GM12878 (cell line): ENCODE data around the gene HSFX4. TPM values are rescaled to one million over a fixed set of nuclear protein-coding genes. Genes with fewer than 3 reads are reported as not detected.
"Not testable (repeated sequence)": the region's sequence is repeated elsewhere in the genome, so short reads cannot be mapped to it uniquely, and the experiment has no call there.

Experiments used
- ATAC-seq: fragments of 200-7000 bp; cut with Tn5 transposase; 3 replicates; pipeline ENCODE4 v1.9.1; 2020; ENCODE audit warnings: mild to moderate bottlenecking, moderate library complexity
- BruUV-seq: library from RNA; stranded (reverse); fragments of 400-500 nt; replicated peaks from 2 replicates; lab custom pipeline; 2021; lab: Mats Ljungman, UMichigan
- CTCF ChIA-PET: fragments of 300-600 bp; sonication (Branson Sonifier 250); formaldehyde crosslinking; extraction: SDS; loops from one replicate; lab custom pipeline; 2021; ENCODE audit warnings: inconsistent platforms; lab: Yijun Ruan, JAX
- POLR2A ChIA-PET: fragments of 350-600 bp; formaldehyde crosslinking; extraction: SDS; loops from one replicate; lab custom pipeline; 2021; ENCODE audit warnings: inconsistent platforms; lab: Charles Lee
- RAD21 ChIA-PET: fragments of 300-600 bp; sonication (Branson Sonifier 250); formaldehyde crosslinking; loops from one replicate; lab custom pipeline; 2023; ENCODE audit warnings: antibody characterized with exemption; ENCODE audit not compliant: unreplicated experiment; lab: Charles Lee
- SMC1A ChIA-PET: fragments of 300-600 bp; sonication (Branson Sonifier 250); formaldehyde crosslinking; loops from one replicate; lab custom pipeline; 2023; ENCODE audit not compliant: unreplicated experiment, uncharacterized antibody; lab: Charles Lee
- DNase-seq: peaks from one replicate; pipeline ENCODE4 v3.0.0-alpha.2; 2011; ENCODE audit warnings: low read depth, low spot score
- FAIRE-seq: peaks from 3 replicates; lab custom pipeline; 2011; peaks lifted over from hg19 to GRCh38; lab: Jason Lieb, UNC
- H2AFZ ChIP-seq: 2 replicates; pipeline ENCODE4 v1.6.0; 2011; ENCODE audit warnings: low read depth, low read length, control low read depth; ENCODE audit not compliant: control insufficient read depth
- H3K27ac ChIP-seq: 2 replicates; pipeline ENCODE4 v1.5.1; 2011; ENCODE audit warnings: control low read depth; ENCODE audit not compliant: control insufficient read depth, insufficient read depth
- H3K27me3 ChIP-seq, 2 experiments: replicated peaks in 1 of 2; 2 replicates each; pipeline versions ENCODE4 v1.6.0 to v1.6.1; 2011; ENCODE audit warnings: low read length in 1 of 2; ENCODE audit not compliant: control insufficient read depth in 2 of 2, insufficient read depth in 2 of 2
- H3K36me3 ChIP-seq, 2 experiments: 2 replicates each; pipeline ENCODE4 v1.5.1; 2011; ENCODE audit warnings: low read length in 1 of 2; ENCODE audit not compliant: control insufficient read depth in 2 of 2, insufficient read depth in 2 of 2
- H3K4me1 ChIP-seq: 2 replicates; pipeline ENCODE4 v1.6.1; 2011; ENCODE audit warnings: mild to moderate bottlenecking, low read length, moderate library complexity, mixed read lengths; ENCODE audit not compliant: control insufficient read depth, insufficient read depth
- H3K4me2 ChIP-seq: 2 replicates; pipeline ENCODE4 v1.6.0; 2011; ENCODE audit warnings: control low read depth; ENCODE audit not compliant: control insufficient read depth, insufficient read depth
- H3K4me3 ChIP-seq: fragments of 200-600 bp; sonication (generic); 2 replicates; pipeline ENCODE4 v1.5.1; 2016
- H3K79me2 ChIP-seq: 2 replicates; pipeline ENCODE4 v1.6.0; 2011; ENCODE audit warnings: low read length; ENCODE audit not compliant: control insufficient read depth, insufficient read depth
- H3K9ac ChIP-seq: 2 replicates; pipeline ENCODE4 v1.8.0; 2011; ENCODE audit warnings: low read length, control low read depth, mixed read lengths; ENCODE audit not compliant: control insufficient read depth, insufficient read depth
- H3K9me3 ChIP-seq: replicated peaks from 3 replicates; pipeline ENCODE4 v1.5.1; 2011; ENCODE audit warnings: mild to moderate bottlenecking, low read length; ENCODE audit not compliant: control insufficient read depth, insufficient read depth
- H4K20me1 ChIP-seq: 2 replicates; pipeline ENCODE4 v1.6.0; 2011; ENCODE audit not compliant: control insufficient read depth, insufficient read depth
- JUND ChIP-seq: IDR thresholded peaks from 2 replicates; pipeline ENCODE4 v1.6.1; 2012; ENCODE audit warnings: low read depth, mild to moderate bottlenecking, low read length, improper control_type of control experiment, moderate library complexity
- POLR2A ChIP-seq: IDR thresholded peaks from 2 replicates; pipeline ENCODE4 v1.6.1; 2011; ENCODE audit warnings: low read depth, mild to moderate bottlenecking, low read length
- POLR2AphosphoS2 ChIP-seq: IDR thresholded peaks from 2 replicates; pipeline ENCODE4 v1.6.1; 2011; ENCODE audit warnings: low read depth, mild to moderate bottlenecking, low read length, improper control_type of control experiment, moderate library complexity
- RAD21 ChIP-seq: IDR thresholded peaks from 2 replicates; pipeline ENCODE4 v1.6.1; 2011; ENCODE audit warnings: mild to moderate bottlenecking, low read depth, low read length, moderate library complexity; ENCODE audit not compliant: insufficient read depth
- RB1 ChIP-seq: fragments of 450-650 bp; formaldehyde crosslinking; IDR thresholded peaks from 2 replicates; pipeline ENCODE4 v1.6.1; 2017; ENCODE audit warnings: mild to moderate bottlenecking, borderline replicate concordance
- RFX5 ChIP-seq: IDR thresholded peaks from 2 replicates; pipeline ENCODE4 v1.6.1; 2011; ENCODE audit warnings: low read depth, low read length, improper control_type of control experiment
- SPI1 ChIP-seq: IDR thresholded peaks from 2 replicates; pipeline ENCODE4 v1.6.1; 2011; ENCODE audit warnings: low read depth, mild to moderate bottlenecking, low read length, moderate library complexity, borderline replicate concordance; ENCODE audit not compliant: insufficient read depth
- STAT1 ChIP-seq: fragments of 450-650 bp; conservative IDR thresholded peaks from 2 replicates; pipeline ENCODE4 v1.6.1; 2014; ENCODE audit warnings: antibody characterized with exemption, mild to moderate bottlenecking
- WGBS: methylation state at CpG from one replicate; pipeline ENCODE4 v1.1.6; 2016; ENCODE audit warnings: low lambda C conversion rate; ENCODE audit not compliant: insufficient replicate concordance, insufficient coverage; ENCODE audit errors: missing lambda C conversion rate; 5-methylcytosine and 5-hydroxymethylcytosine counted together
- in situ Hi-C: fragments of 300-500 bp; cut with MboI; formaldehyde crosslinking; loops from 9 replicates; pipeline ENCODE4 v1.14.3; 2018; ENCODE audit warnings: mixed read lengths
- intact Hi-C: fragments of 100-400 bp; cut with micrococcal nuclease; formaldehyde crosslinking; loops from one replicate; pipeline ENCODE4 v1.14.2; 2022; ENCODE audit not compliant: unreplicated experiment
- polyA plus RNA-seq, 11 experiments: library from polyadenylated mRNA; depleted of rRNA in 4 of 11; unstranded in 6 of 11; stranded (reverse) in 5 of 11; fragments of >200 nt; fragmentation: Nextera tagmentation in 4 of 11; fragmentation: Illumina TruSeq in 1 of 11; extraction: Ambion mirVana in 4 of 11; extraction: Trizol in 1 of 11; gene quantifications; 1 replicate in 1 of 11; 2 replicates in 10 of 11; pipeline versions ENCODE4 v1.2.1 to v1.2.3, GENCODE V29; 2011 to 2016; ENCODE audit warnings: inconsistent platforms in 2 of 11, missing spikeins in 2 of 11, low read depth in 1 of 11
- total RNA-seq, 4 experiments: library from RNA; depleted of rRNA in 3 of 4; stranded (reverse); fragments of >200 nt in 3 of 4; fragmentation: Illumina TruSeq in 1 of 4; extraction: Trizol in 1 of 4; gene quantifications; 2 replicates each; pipeline versions ENCODE4 v1.2.1 to v1.2.3, GENCODE V29; 2013 to 2021
- TF ChIP-seq, protein P1 (sequence below), 3 experiments: IDR thresholded peaks in 2 of 3; conservative IDR thresholded peaks in 1 of 3; 2 replicates each; pipeline ENCODE4 v1.5.1; 2011; ENCODE audit warnings: low read depth in 3 of 3, low read length in 3 of 3, mild to moderate bottlenecking in 3 of 3, control low read depth in 2 of 3, moderate library complexity in 2 of 3, inconsistent platforms in 1 of 3, mixed read lengths in 1 of 3; ENCODE audit not compliant: control insufficient read depth in 2 of 3, insufficient read depth in 1 of 3; ENCODE audit errors: extremely low read depth in 1 of 3
- TF ChIP-seq, protein P2 (sequence below): IDR thresholded peaks from 2 replicates; pipeline ENCODE4 v1.6.1; 2012; ENCODE audit warnings: low read depth, low read length, improper control_type of control experiment

Gene HSFX4
- total and polyA plus RNA-seq, 10 of the 15 experiments (the other 5 are each of a cell fraction or from before 2014, with no cell fraction given): 0.11 to 0.24 (median 0.21) TPM; not detected in 6

DNA sequence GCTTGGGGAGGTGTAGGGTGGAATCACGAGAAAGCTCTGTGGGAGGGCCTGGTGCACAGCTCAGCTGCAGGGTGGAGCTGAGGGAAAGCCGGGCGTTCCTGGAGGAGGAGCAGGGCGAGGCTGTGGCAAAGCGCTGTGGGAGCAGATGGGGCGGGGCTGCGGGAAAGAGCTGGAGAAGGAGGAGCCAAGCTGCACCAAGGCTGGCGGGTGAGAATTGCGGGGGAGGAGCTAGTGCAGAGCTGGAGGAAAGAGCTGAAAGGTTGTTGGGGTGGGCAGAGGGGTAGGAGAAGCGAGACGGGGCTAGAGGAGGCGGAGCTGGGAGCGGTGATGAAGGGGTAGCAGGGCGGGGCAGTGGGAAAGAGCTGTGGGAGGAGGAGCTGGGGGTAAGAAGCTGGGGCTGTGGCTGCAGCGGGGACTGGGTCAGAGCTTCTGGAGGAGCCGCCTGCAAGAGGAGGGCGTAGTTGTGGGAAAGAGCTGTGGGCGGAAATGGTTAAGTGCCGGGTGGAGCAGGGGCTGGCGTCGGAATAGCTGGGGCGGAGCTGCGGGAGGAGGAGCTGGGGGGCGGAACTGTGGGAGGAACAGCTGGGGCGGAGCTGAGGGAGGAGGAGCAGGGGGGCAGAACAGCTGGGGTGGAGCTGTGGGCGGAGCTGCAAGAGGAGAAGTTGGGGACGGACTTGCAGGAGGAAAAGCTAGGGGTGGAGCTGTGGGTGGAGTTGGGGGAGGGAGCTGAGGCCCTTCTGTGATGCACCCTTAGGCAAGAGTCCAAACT lies 10.7 kb downstream of the HSFX4 start (continued):
- no peak for TF ChIP-seq STAT1
- no peak for TF ChIP-seq RFX5
- peak; percentile 48; the same call in 1 of the 2 replicates for TF ChIP-seq SPI1
- TF ChIP-seq, protein P1, sequence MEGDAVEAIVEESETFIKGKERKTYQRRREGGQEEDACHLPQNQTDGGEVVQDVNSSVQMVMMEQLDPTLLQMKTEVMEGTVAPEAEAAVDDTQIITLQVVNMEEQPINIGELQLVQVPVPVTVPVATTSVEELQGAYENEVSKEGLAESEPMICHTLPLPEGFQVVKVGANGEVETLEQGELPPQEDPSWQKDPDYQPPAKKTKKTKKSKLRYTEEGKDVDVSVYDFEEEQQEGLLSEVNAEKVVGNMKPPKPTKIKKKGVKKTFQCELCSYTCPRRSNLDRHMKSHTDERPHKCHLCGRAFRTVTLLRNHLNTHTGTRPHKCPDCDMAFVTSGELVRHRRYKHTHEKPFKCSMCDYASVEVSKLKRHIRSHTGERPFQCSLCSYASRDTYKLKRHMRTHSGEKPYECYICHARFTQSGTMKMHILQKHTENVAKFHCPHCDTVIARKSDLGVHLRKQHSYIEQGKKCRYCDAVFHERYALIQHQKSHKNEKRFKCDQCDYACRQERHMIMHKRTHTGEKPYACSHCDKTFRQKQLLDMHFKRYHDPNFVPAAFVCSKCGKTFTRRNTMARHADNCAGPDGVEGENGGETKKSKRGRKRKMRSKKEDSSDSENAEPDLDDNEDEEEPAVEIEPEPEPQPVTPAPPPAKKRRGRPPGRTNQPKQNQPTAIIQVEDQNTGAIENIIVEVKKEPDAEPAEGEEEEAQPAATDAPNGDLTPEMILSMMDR (IDR thresholded peaks at IDR 0.05 in 2 of 3, conservative IDR thresholded peaks at IDR 0.05 in 1 of 3; ENCODE audit: control insufficient read depth in 2 of 3, extremely low read depth in 1 of 3, insufficient read depth in 1 of 3, low read depth in 3 of 3, low read length in 3 of 3): peak in 1 of 3 experiments; percentile 27; a peak in 1 of 6 replicates
- TF ChIP-seq JUND: peak; percentile 75
- TF ChIP-seq POLR2AphosphoS2: 0 out of 2 replicates have a peak, but pooled peaks have one; percentile 35
- 0 out of 2 replicates have a peak, but pooled peaks have one; percentile 42 for TF ChIP-seq POLR2A

GRCh38 chrX:149940674-149941024 lies 11.3 kb downstream of the HSFX4 start:
- FAIRE-seq, BruUV-seq, H3K27ac ChIP-seq, H3K27me3 ChIP-seq, H3K9me3 ChIP-seq, H3K9ac ChIP-seq, H2AFZ ChIP-seq, H3K4me1 ChIP-seq, H3K4me2 ChIP-seq, ATAC-seq, in situ Hi-C loops, H3K36me3 ChIP-seq, DNase-seq, H4K20me1 ChIP-seq: not testable (repeated sequence)
- POLR2A ChIA-PET: interaction anchor here (0.9 to 3.1 kb wide), 8 partner anchors 24 to 1457 kb away, joined by 3 to 34 read pairs (median 3); partner anchors contain the start of genes EOLA1, MTMR1 and VMA21
- intact Hi-C loops: loop anchor here (10.0 kb wide), 1 partner anchor 406 kb away; no protein-coding TSS in a partner anchor
- WGBS: 57% methylated on average over 10 of the region's 11 CpGs
- H3K4me3 ChIP-seq: peak overlapping the region; percentile 44; the same call in 1 of the 2 replicates
- TF ChIP-seq, protein P1 (IDR thresholded peaks at IDR 0.05 in 2 of 3, conservative IDR thresholded peaks at IDR 0.05 in 1 of 3; ENCODE audit: control insufficient read depth in 2 of 3, extremely low read depth in 1 of 3, insufficient read depth in 1 of 3, low read depth in 3 of 3, low read length in 3 of 3): peak in 2 of 3 experiments; percentile 43 to 47; a peak in 3 of 6 replicates
- TF ChIP-seq RAD21 (peak; percentile 26; the same call in 1 of the 2 replicates), RB1 (peak; percentile 56; the same call in 1 of the 2 replicates)
- TF ChIP-seq, protein P2, sequence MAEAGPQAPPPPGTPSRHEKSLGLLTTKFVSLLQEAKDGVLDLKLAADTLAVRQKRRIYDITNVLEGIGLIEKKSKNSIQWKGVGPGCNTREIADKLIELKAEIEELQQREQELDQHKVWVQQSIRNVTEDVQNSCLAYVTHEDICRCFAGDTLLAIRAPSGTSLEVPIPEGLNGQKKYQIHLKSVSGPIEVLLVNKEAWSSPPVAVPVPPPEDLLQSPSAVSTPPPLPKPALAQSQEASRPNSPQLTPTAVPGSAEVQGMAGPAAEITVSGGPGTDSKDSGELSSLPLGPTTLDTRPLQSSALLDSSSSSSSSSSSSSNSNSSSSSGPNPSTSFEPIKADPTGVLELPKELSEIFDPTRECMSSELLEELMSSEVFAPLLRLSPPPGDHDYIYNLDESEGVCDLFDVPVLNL: 0 out of 2 replicates have a peak, but pooled peaks have one; percentile 55
- SMC1A ChIA-PET: interaction anchor here (0.7 to 1.4 kb wide), 5 partner anchors 111 to 752 kb away, joined by 3 to 11 read pairs (median 3); partner anchors contain the start of genes EOLA1 and MTMR1
- RAD21 ChIA-PET: interaction anchor here (0.6 to 3.9 kb wide), 12 partner anchors 24 to 771 kb away, joined by 3 to 49 read pairs (median 4); partner anchors contain the start of genes EOLA1, MTM1 and MTMR1
- H3K79me2 ChIP-seq: peaks cover 11% of the 10 kb centered on the region
- CTCF ChIA-PET: interaction anchor here (0.8 to 1.4 kb wide), 10 partner anchors 8 to 755 kb away, joined by 3 to 5 read pairs (median 3); partner anchors contain the start of gene EOLA1
